Thyroid gland (tissue), 4 donors: ENCODE results near the gene STAU1. TPM values are rescaled to one million over a fixed set of nuclear protein-coding genes. Genes with fewer than 3 reads are reported as not detected.
"Not testable (repeated sequence)": the region's sequence is repeated elsewhere in the genome, so short reads cannot be mapped to it uniquely, and the experiment has no call there.

Experiments
- DNase-seq, 2 donors: peaks; one replicate each; pipeline ENCODE4 v3.0.0-alpha.2; 2019
- H3K27ac ChIP-seq, 3 donors: fragments of 200-600 bp; sonication (generic); 1 replicate in 2 of 3; 2 replicates in 1 of 3; pipeline ENCODE4 v1.5.1; 2016 to 2019; ENCODE audit warnings: mild to moderate bottlenecking in 1 of 3, moderate library complexity in 1 of 3
- H3K27me3 ChIP-seq: fragments of 200-600 bp; sonication (generic); one replicate; pipeline ENCODE4 v1.5.1; 2019
- H3K36me3 ChIP-seq, 2 donors: fragments of 200-600 bp; sonication (generic); one replicate each; pipeline ENCODE4 v1.5.1; 2016 to 2019
- H3K4me1 ChIP-seq, 2 donors: fragments of 200-600 bp; sonication (generic); one replicate each; pipeline ENCODE4 v1.5.1; 2017 to 2019
- H3K4me3 ChIP-seq, 3 donors: fragments of 200-600 bp; sonication (generic); replicated peaks in 1 of 3; 1 replicate in 2 of 3; 2 replicates in 1 of 3; pipeline ENCODE4 v1.5.1; 2016; ENCODE audit warnings: mild to moderate bottlenecking in 1 of 3
- H3K9me3 ChIP-seq: fragments of 200-600 bp; sonication (generic); one replicate; pipeline ENCODE4 v1.5.1; 2017
- POLR2A ChIP-seq, 2 donors: fragments of 450-650 bp; IDR thresholded peaks; one replicate each; pipeline ENCODE4 v1.6.1; 2017; ENCODE audit warnings: antibody characterized with exemption in 2 of 2, mild to moderate bottlenecking in 2 of 2, moderate library complexity in 1 of 2
- WGBS, 2 donors: methylation state at CpG; one replicate each; pipeline ENCODE4 v1.1.5; 2017; 5-methylcytosine and 5-hydroxymethylcytosine counted together
- intact Hi-C: fragments of 100-400 bp; cut with DNase I; formaldehyde crosslinking; loops from one replicate; pipeline ENCODE4 v1.15.1; 2023
- total RNA-seq, 4 donors: library from RNA; depleted of rRNA; stranded (reverse); fragments of >200 nt; gene quantifications; one replicate each; pipeline ENCODE4 v1.2.3, GENCODE V29; 2016
- TF ChIP-seq, protein P1 (sequence below), 6 experiments: fragments of 200-600 bp in 3 of 6; fragments of 450-650 bp in 3 of 6; sonication (generic) in 3 of 6; IDR thresholded peaks; one replicate each; pipeline ENCODE4 v1.5.1; 2016 to 2019; ENCODE audit warnings: antibody characterized with exemption in 6 of 6, mild to moderate bottlenecking in 2 of 6, inconsistent platforms in 1 of 6, moderate library complexity in 1 of 6

STAU1 gene
- total RNA-seq, 4 donors from 2014 or later, result 154 to 231 (median 167) TPM

GRCh38 chr20:49096203-49096730, 91.9 kb downstream of the STAU1 start:
- 85 to 92% methylated on average over 7 of the region's 7 CpGs for WGBS, 2 donors

DNA sequence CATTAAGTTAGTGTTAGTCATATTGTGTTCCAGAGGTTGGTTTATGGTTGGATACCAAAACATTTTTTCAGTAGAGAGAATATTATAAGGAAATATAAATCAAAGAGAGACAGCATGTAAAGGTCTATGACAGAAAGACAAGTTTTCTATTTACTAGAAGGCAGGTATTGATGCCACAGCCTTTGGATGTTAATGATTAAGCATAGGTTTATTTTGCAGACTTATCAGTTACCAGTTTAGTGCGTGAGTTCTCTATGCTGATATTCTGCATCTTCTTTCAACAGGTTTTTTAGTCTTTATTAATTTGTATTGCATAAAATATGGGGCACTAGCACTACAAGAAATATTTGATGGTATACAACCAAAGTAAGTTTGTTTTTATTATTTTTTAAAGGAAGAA, 96.4 kb downstream of the STAU1 start:
- Histone ChIP-seq H3K9me3 (no peaks in the 10 kb centered on the region), H3K27me3 (no peaks in the 10 kb centered on the region), H3K4me1 (no peaks in the 10 kb centered on the region), H3K27ac (no peak overlapping the region), H3K36me3 (peaks cover 38 to 65% of the 10 kb centered on the region in 2 donors), H3K4me3 (no peak overlapping the region)
- 94 to 100% methylated on average over 1 of the region's 1 CpG for WGBS, 2 donors
- no peak for TF ChIP-seq POLR2A (IDR thresholded peaks at IDR 0.05)
- TF ChIP-seq, protein P1, sequence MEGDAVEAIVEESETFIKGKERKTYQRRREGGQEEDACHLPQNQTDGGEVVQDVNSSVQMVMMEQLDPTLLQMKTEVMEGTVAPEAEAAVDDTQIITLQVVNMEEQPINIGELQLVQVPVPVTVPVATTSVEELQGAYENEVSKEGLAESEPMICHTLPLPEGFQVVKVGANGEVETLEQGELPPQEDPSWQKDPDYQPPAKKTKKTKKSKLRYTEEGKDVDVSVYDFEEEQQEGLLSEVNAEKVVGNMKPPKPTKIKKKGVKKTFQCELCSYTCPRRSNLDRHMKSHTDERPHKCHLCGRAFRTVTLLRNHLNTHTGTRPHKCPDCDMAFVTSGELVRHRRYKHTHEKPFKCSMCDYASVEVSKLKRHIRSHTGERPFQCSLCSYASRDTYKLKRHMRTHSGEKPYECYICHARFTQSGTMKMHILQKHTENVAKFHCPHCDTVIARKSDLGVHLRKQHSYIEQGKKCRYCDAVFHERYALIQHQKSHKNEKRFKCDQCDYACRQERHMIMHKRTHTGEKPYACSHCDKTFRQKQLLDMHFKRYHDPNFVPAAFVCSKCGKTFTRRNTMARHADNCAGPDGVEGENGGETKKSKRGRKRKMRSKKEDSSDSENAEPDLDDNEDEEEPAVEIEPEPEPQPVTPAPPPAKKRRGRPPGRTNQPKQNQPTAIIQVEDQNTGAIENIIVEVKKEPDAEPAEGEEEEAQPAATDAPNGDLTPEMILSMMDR (IDR thresholded peaks at IDR 0.05), result no peak
- no peak for DNase-seq
- intact Hi-C loops, result no loop called here

More at GRCh38 chr20:49096203-49096730, 91.9 kb downstream of the STAU1 start:
- Histone ChIP-seq H3K4me3 (no peak overlapping the region), H3K4me1 (peaks cover 3 to 10% of the 10 kb centered on the region in 2 donors), H3K9me3 (no peaks in the 10 kb centered on the region), H3K27ac (no peak overlapping the region), H3K36me3 (peaks cover 23 to 38% of the 10 kb centered on the region in 2 donors), H3K27me3 (no peaks in the 10 kb centered on the region)
- intact Hi-C loops, result no loop called here
- no peak for DNase-seq
- no peak for TF ChIP-seq POLR2A (IDR thresholded peaks at IDR 0.05)
- TF ChIP-seq, protein P1 (IDR thresholded peaks at IDR 0.05), result no peak

GRCh38 chr20:49091104-49091503, 97.0 kb downstream of the STAU1 start:
- Histone ChIP-seq H3K4me3 (no peak overlapping the region), H3K9me3 (no peaks in the 10 kb centered on the region), H3K27me3 (no peaks in the 10 kb centered on the region), H3K4me1 (no peaks in the 10 kb centered on the region), H3K27ac (no peak overlapping the region), H3K36me3 (peaks cover 31 to 59% of the 10 kb centered on the region in 2 donors)
- WGBS, 2 donors, result 94 to 96% methylated on average over 8 of the region's 8 CpGs
- DNase-seq, result no peak
- TF ChIP-seq, protein P1 (IDR thresholded peaks at IDR 0.05), result no peak
- no peak for TF ChIP-seq POLR2A (IDR thresholded peaks at IDR 0.05)
- intact Hi-C loops, result no loop called here

GRCh38 chr20:49082295-49082694, 105.8 kb downstream of the STAU1 start:
- H3K36me3 ChIP-seq, result peaks cover 23 to 41% of the 10 kb centered on the region in 2 donors
- H3K9me3 ChIP-seq, intact Hi-C loops, H3K4me1 ChIP-seq, DNase-seq, H3K27ac ChIP-seq, H3K4me3 ChIP-seq, H3K27me3 ChIP-seq: not testable (repeated sequence)
- WGBS, 2 donors, result 95 to 98% methylated on average over 12 of the region's 12 CpGs

GRCh38 chr20:49078310-49078709, 109.8 kb downstream of the STAU1 start:
- intact Hi-C loops, result no loop called here
- no peaks in the 10 kb centered on the region for H3K9me3 ChIP-seq

More at GRCh38 chr20:49078310-49078709, 109.8 kb downstream of the STAU1 start:
- TF ChIP-seq, protein P1 (IDR thresholded peaks at IDR 0.05), result no peak
- TF ChIP-seq POLR2A (IDR thresholded peaks at IDR 0.05), result no peak
- peaks cover 41 to 53% of the 10 kb centered on the region in 2 donors for H3K36me3 ChIP-seq
- 93 to 96% methylated on average over 3 of the region's 3 CpGs for WGBS, 2 donors
- DNase-seq, result no peak
- no peak overlapping the region for H3K27ac ChIP-seq
- no peak overlapping the region for H3K4me3 ChIP-seq
- no peaks in the 10 kb centered on the region for H3K4me1 ChIP-seq
- no peaks in the 10 kb centered on the region for H3K27me3 ChIP-seq
